22Rv1 (cell line): ENCODE measurements around the gene FRK.

ENCODE experiments used
- H3K27ac ChIP-seq: fragments of 450-650 bp; 2 replicates; pipeline ENCODE4 v1.5.1; 2017
- CTCF ChIP-seq: fragments of 450-650 bp; IDR thresholded peaks from 2 replicates; pipeline ENCODE4 v1.5.1; 2017; ENCODE audit warnings: mild to moderate bottlenecking
- ZFX ChIP-seq: fragments of 450-650 bp; IDR thresholded peaks from 2 replicates; pipeline ENCODE4 v1.6.1; 2017; ENCODE audit warnings: antibody characterized with exemption, borderline replicate concordance

FRK gene

GRCh38 chr6:115882771-115883170 is 177.9 kb downstream of the FRK start:
- H3K27ac ChIP-seq, result no peak overlapping the region
- TF ChIP-seq ZFX (no peak), CTCF (no peak)

- H3K27ac ChIP-seq, result no peak overlapping the region
- no peak for TF ChIP-seq CTCF
- TF ChIP-seq ZFX, result no peak
Measured at GRCh38 chr6:115882174-115882573, 178.5 kb downstream of the FRK start.
